HepG2 (cell line): ENCODE measurements around the gene ADAMTS17. TPM values are rescaled to one million over a fixed set of nuclear protein-coding genes. Genes with fewer than 3 reads are reported as not detected.

Source experiments
- ATAC-seq: fragments of 200-7000 bp; cut with Tn5 transposase; 3 replicates; pipeline ENCODE4 v1.9.1; 2020; ENCODE audit warnings: mild to moderate bottlenecking, moderate library complexity
- BruUV-seq: library from RNA; stranded (reverse); fragments of 400-500 nt; replicated peaks from 2 replicates; lab custom pipeline; 2021; lab: Mats Ljungman, UMichigan
- CTCF ChIA-PET: fragments of 300-600 bp; formaldehyde crosslinking; extraction: SDS; loops from one replicate; lab custom pipeline; 2021; ENCODE audit warnings: low total read pairs, inconsistent platforms, low intra/inter-chr PET ratio; lab: Yijun Ruan, JAX
- POLR2A ChIA-PET: fragments of 350-600 bp; sonication (Branson Sonifier 250); formaldehyde crosslinking; loops from one replicate; lab custom pipeline; 2020; ENCODE audit warnings: antibody characterized with exemption, inconsistent platforms; lab: Yijun Ruan, JAX
- DNase-seq: peaks from one replicate; pipeline ENCODE4 v3.0.0-alpha.2; 2015; ENCODE audit warnings: low spot score
- FAIRE-seq: peaks from 3 replicates; lab custom pipeline; 2011; peaks lifted over from hg19 to GRCh38; lab: Jason Lieb, UNC
- H2AFZ ChIP-seq: one replicate; pipeline ENCODE4 v1.6.1; 2011; ENCODE audit warnings: low read length, inconsistent platforms
- H3K27ac ChIP-seq: fragments of 300-600 bp; 3 replicates; pipeline ENCODE4 v1.8.0; 2011; ENCODE audit warnings: mixed run types, mild to moderate bottlenecking, mixed read lengths, low read length, inconsistent platforms; ENCODE audit not compliant: insufficient read depth; ENCODE audit errors: extremely low read length
- H3K27me3 ChIP-seq, 2 experiments: fragments of 200-600 bp in 1 of 2; 2 replicates in 1 of 2; 3 replicates in 1 of 2; pipeline versions ENCODE4 v1.6.0 to v1.8.0; 2011; ENCODE audit warnings: low read length in 2 of 2, mild to moderate bottlenecking in 2 of 2, moderate library complexity in 2 of 2, inconsistent platforms in 1 of 2; ENCODE audit not compliant: insufficient read depth in 2 of 2, control insufficient read depth in 1 of 2
- H3K36me3 ChIP-seq, 2 experiments: fragments of 200-600 bp in 1 of 2; replicated peaks in 1 of 2; 2 replicates in 1 of 2; 3 replicates in 1 of 2; pipeline versions ENCODE4 v1.5.1 to v1.8.0; 2011; ENCODE audit warnings: low read length in 2 of 2, inconsistent platforms in 1 of 2; ENCODE audit not compliant: insufficient read depth in 2 of 2, control insufficient read depth in 1 of 2
- H3K4me1 ChIP-seq: 2 replicates; pipeline ENCODE4 v1.5.1; 2012; ENCODE audit warnings: low read length, inconsistent platforms; ENCODE audit not compliant: insufficient read depth
- H3K4me2 ChIP-seq: 2 replicates; pipeline ENCODE4 v1.6.0; 2011; ENCODE audit warnings: low read depth, low read length, inconsistent platforms
- H3K4me3 ChIP-seq, 3 experiments: fragments of 200-600 bp in 1 of 3; sonication (generic), shearing (Covaris generic) in 1 of 3; replicated peaks in 1 of 3; 2 replicates each; pipeline ENCODE4 v1.5.1; 2011 to 2016; ENCODE audit warnings: low read length in 3 of 3, inconsistent platforms in 2 of 3, low read depth in 2 of 3, mild to moderate bottlenecking in 2 of 3, control low read depth in 1 of 3, mixed read lengths in 1 of 3; ENCODE audit not compliant: insufficient read depth in 1 of 3
- H3K79me2 ChIP-seq: one replicate; pipeline ENCODE4 v1.6.1; 2011; ENCODE audit warnings: low read length, inconsistent platforms; ENCODE audit not compliant: insufficient read depth
- H3K9ac ChIP-seq: 2 replicates; pipeline ENCODE4 v1.6.0; 2011; ENCODE audit warnings: mild to moderate bottlenecking, low read depth, low read length, inconsistent platforms; ENCODE audit not compliant: insufficient read depth
- H3K9me3 ChIP-seq: 2 replicates; pipeline ENCODE4 v1.5.1; 2012; ENCODE audit warnings: mild to moderate bottlenecking, low read length
- H4K20me1 ChIP-seq: 2 replicates; pipeline ENCODE4 v1.6.0; 2011; ENCODE audit warnings: inconsistent platforms, mild to moderate bottlenecking, low read length, moderate library complexity; ENCODE audit not compliant: insufficient read depth
- CBFB ChIP-seq: sonication (generic); formaldehyde crosslinking; IDR thresholded peaks from 2 replicates; pipeline ENCODE4 v1.4.0; 2020; ENCODE audit warnings: missing genetic modification reagents
- HOXD1 ChIP-seq: sonication (generic); formaldehyde crosslinking; IDR thresholded peaks from 2 replicates; pipeline ENCODE4 v1.5.0; 2020; ENCODE audit warnings: missing genetic modification reagents
- KLF15 ChIP-seq: sonication (generic); formaldehyde crosslinking; IDR thresholded peaks from 2 replicates; pipeline ENCODE4 v1.8.1; 2023; ENCODE audit warnings: borderline replicate concordance, mild to moderate bottlenecking, inconsistent platforms, missing genetic modification reagents, mixed read lengths
- NR2F1 ChIP-seq, 2 experiments: fragments of 450-650 bp in 1 of 2; formaldehyde crosslinking in 1 of 2; IDR thresholded peaks; 2 replicates each; pipeline versions ENCODE4 v1.5.0 to v1.6.1; 2016 to 2020; ENCODE audit warnings: mild to moderate bottlenecking in 1 of 2, missing compliant biosample characterization in 1 of 2, missing genetic modification reagents in 1 of 2, moderate library complexity in 1 of 2
- PLRG1 ChIP-seq: fragments of 450-650 bp; conservative IDR thresholded peaks from 2 replicates; pipeline ENCODE4 v1.6.1; 2016
- REXO4 ChIP-seq: sonication (generic); formaldehyde crosslinking; IDR thresholded peaks from 2 replicates; pipeline ENCODE4 v1.8.0; 2022; ENCODE audit warnings: missing genetic modification reagents, mild to moderate bottlenecking, borderline replicate concordance
- RNF2 ChIP-seq: fragments of 450-650 bp; conservative IDR thresholded peaks from 2 replicates; pipeline ENCODE4 v1.6.1; 2016; ENCODE audit warnings: low read depth
- SMYD3 ChIP-seq: sonication (generic); formaldehyde crosslinking; IDR thresholded peaks from 2 replicates; pipeline ENCODE4 v1.8.1; 2023; ENCODE audit warnings: mild to moderate bottlenecking, missing genetic modification reagents
- SUZ12 ChIP-seq: fragments of 150-350 bp; IDR thresholded peaks from 2 replicates; pipeline ENCODE4 v1.6.1; 2014; ENCODE audit warnings: low read depth, low read length
- ZNF20 ChIP-seq: sonication (generic); formaldehyde crosslinking; IDR thresholded peaks from 2 replicates; pipeline ENCODE4 v1.4.0; 2020; ENCODE audit warnings: mild to moderate bottlenecking, moderate library complexity, missing genetic modification reagents
- ZNF34 ChIP-seq: sonication (generic); formaldehyde crosslinking; IDR thresholded peaks from 2 replicates; pipeline ENCODE4 v1.4.0; 2020; ENCODE audit warnings: mild to moderate bottlenecking, missing genetic modification reagents, borderline replicate concordance
- ZNF777 ChIP-seq: sonication (generic); formaldehyde crosslinking; IDR thresholded peaks from 2 replicates; pipeline ENCODE4 v1.4.0; 2020; ENCODE audit warnings: missing genetic modification reagents
- WGBS: methylation state at CpG from one replicate; pipeline ENCODE4 v1.1.6; 2017; ENCODE audit warnings: low lambda C conversion rate; 5-methylcytosine and 5-hydroxymethylcytosine counted together
- in situ Hi-C: cut with HindIII; loops from 2 replicates; pipeline ENCODE4 v1.10.0; 2017; ENCODE audit warnings: low pct_unique_long_range_greater_than_20kb; ENCODE audit not compliant: extremely low pct_ligation_motif_present
- intact Hi-C: fragments of 100-400 bp; cut with micrococcal nuclease; formaldehyde crosslinking; loops from one replicate; pipeline ENCODE4 v1.10.0; 2022; ENCODE audit not compliant: unreplicated experiment
- polyA plus RNA-seq, 8 experiments: library from polyadenylated mRNA; depleted of rRNA in 3 of 8; stranded (reverse) in 7 of 8; unstranded in 1 of 8; fragments of >200 nt; fragmentation: Illumina TruSeq in 4 of 8; extraction: Trizol in 4 of 8; gene quantifications; 2 replicates each; pipeline versions ENCODE4 v1.2.1 to v1.2.3, GENCODE V29; 2011 to 2016; ENCODE audit warnings: low read depth in 4 of 8, missing spikeins in 1 of 8, mixed read lengths in 1 of 8; ENCODE audit not compliant: insufficient read depth in 1 of 8
- total RNA-seq, 5 experiments: library from RNA; depleted of rRNA; stranded (reverse); fragments of >200 nt; fragmentation: Illumina TruSeq; extraction: Trizol; gene quantifications; 2 replicates each; pipeline ENCODE4 v1.2.3, GENCODE V29; 2016; ENCODE audit warnings: low read depth in 1 of 5
- TF ChIP-seq, protein P1 (sequence below): sonication (generic); formaldehyde crosslinking; IDR thresholded peaks from 2 replicates; pipeline ENCODE4 v1.5.1; 2020; ENCODE audit warnings: mild to moderate bottlenecking, missing genetic modification reagents
- TF ChIP-seq, protein P2 (sequence below), 2 experiments: IDR thresholded peaks; 2 replicates each; pipeline ENCODE4 v1.6.1; 2011 to 2012; ENCODE audit warnings: low read length in 2 of 2, borderline replicate concordance in 1 of 2, low read depth in 1 of 2, mild to moderate bottlenecking in 1 of 2, moderate library complexity in 1 of 2

The ADAMTS17 gene
- total and polyA plus RNA-seq, 2 of the 13 experiments (the other 11 are each of a cell fraction or from before 2014, with no cell fraction given), result 0.02 to 0.04 TPM

DNA sequence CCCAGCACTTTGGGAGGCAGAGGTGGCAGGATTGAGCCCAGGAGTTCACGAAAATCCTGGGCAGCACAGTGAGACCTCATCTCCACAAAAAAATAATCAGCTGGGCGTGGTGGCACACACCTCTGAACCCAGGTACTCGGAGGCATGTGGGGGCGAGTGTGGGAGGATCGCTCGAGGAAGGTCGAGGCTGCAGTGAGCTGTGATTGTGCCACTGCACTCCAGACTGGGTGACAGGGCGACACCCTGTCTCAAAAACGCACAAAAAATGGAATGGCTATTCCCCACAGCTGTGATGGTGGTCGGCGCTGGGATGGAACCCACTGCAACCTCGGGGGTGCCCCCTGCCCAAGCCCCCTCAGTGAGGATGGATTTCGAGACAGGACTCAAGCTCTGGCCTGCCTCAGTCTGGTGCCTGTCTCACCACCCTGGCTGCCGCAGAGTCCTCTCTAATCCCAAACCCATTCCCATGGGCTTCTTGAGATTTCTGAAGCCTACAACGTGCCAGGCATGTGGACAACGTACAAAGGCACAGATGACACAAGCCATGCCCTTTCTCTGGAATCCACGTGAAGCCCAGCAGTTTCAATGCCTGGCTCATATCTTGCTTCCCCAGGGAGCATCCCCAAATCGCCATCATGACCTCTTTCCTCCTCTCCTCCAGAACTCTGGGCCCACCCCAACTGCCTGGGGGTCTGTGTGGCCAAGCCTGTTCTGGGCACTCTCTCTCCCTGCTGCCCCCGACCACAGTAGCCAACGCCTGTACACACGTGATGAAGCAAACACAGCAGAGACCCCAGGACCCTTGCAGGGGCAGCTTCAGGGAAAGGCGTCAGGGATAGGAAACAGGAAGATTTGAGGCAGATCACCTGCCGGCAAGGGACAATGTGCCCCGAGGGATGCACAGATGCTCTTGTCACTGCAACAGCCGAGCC is 32.4 kb downstream of the ADAMTS17 start:
- FAIRE-seq, result no peak
- 24% methylated on average over 21 of the region's 25 CpGs for WGBS
- intact Hi-C loops, result no loop called here
- Histone ChIP-seq H3K4me2 (no peak overlapping the region), H3K9me3 (no peaks in the 10 kb centered on the region), H3K4me3 (no peak overlapping the region), H3K36me3 (no peaks in the 10 kb centered on the region), H3K4me1 (no peaks in the 10 kb centered on the region), H2AFZ (no peak overlapping the region), H3K27ac (no peak overlapping the region), H3K27me3 (no peaks in the 10 kb centered on the region), H4K20me1 (no peaks in the 10 kb centered on the region), H3K79me2 (no peaks in the 10 kb centered on the region), H3K9ac (no peak overlapping the region)
- BruUV-seq, result no TSS peak
- CTCF ChIA-PET, result no interaction called here
- POLR2A ChIA-PET, result no interaction called here
- no peak for DNase-seq
- in situ Hi-C loops, result no loop called here
- no peak for ATAC-seq
- TF ChIP-seq RNF2, result no peak
- TF ChIP-seq CBFB (CRISPR knock-in tag), result no peak
- no peak for TF ChIP-seq ZNF34 (CRISPR knock-in tag)
- no peak for TF ChIP-seq NR2F1 (CRISPR knock-in tag; IDR thresholded peaks at IDR 0.05)
- no peak for TF ChIP-seq SMYD3
- no peak for TF ChIP-seq REXO4 (CRISPR knock-in tag)
- TF ChIP-seq ZNF777 (CRISPR knock-in tag), result no peak
- no peak for TF ChIP-seq KLF15
- no peak for TF ChIP-seq ZNF20
- no peak for TF ChIP-seq HOXD1 (CRISPR knock-in tag)
- TF ChIP-seq, protein P1, sequence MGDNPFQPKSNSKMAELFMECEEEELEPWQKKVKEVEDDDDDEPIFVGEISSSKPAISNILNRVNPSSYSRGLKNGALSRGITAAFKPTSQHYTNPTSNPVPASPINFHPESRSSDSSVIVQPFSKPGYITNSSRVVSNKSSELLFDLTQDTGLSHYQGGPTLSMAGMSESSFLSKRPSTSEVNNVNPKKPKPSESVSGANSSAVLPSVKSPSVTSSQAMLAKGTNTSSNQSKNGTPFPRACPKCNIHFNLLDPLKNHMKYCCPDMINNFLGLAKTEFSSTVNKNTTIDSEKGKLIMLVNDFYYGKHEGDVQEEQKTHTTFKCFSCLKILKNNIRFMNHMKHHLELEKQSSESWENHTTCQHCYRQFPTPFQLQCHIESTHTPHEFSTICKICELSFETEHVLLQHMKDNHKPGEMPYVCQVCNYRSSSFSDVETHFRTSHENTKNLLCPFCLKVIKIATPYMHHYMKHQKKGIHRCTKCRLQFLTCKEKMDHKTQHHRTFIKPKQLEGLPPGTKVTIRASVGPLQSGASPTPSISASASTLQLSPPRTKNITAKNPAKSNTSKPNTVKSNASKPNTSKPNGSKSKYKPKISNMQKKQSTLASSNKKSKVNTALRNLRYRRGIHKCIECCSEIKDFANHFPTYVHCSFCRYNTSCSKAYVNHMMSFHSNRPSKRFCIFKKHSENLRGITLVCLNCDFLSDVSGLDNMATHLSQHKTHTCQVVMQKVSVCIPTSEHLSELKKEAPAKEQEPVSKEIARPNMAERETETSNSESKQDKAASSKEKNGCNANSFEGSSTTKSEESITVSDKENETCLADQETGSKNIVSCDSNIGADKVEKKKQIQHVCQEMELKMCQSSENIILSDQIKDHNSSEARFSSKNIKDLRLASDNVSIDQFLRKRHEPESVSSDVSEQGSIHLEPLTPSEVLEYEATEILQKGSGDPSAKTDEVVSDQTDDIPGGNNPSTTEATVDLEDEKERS (CRISPR knock-in tag), result no peak
- no peak for TF ChIP-seq SUZ12
- TF ChIP-seq PLRG1, result no peak
- TF ChIP-seq, protein P2, sequence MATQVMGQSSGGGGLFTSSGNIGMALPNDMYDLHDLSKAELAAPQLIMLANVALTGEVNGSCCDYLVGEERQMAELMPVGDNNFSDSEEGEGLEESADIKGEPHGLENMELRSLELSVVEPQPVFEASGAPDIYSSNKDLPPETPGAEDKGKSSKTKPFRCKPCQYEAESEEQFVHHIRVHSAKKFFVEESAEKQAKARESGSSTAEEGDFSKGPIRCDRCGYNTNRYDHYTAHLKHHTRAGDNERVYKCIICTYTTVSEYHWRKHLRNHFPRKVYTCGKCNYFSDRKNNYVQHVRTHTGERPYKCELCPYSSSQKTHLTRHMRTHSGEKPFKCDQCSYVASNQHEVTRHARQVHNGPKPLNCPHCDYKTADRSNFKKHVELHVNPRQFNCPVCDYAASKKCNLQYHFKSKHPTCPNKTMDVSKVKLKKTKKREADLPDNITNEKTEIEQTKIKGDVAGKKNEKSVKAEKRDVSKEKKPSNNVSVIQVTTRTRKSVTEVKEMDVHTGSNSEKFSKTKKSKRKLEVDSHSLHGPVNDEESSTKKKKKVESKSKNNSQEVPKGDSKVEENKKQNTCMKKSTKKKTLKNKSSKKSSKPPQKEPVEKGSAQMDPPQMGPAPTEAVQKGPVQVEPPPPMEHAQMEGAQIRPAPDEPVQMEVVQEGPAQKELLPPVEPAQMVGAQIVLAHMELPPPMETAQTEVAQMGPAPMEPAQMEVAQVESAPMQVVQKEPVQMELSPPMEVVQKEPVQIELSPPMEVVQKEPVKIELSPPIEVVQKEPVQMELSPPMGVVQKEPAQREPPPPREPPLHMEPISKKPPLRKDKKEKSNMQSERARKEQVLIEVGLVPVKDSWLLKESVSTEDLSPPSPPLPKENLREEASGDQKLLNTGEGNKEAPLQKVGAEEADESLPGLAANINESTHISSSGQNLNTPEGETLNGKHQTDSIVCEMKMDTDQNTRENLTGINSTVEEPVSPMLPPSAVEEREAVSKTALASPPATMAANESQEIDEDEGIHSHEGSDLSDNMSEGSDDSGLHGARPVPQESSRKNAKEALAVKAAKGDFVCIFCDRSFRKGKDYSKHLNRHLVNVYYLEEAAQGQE (IDR thresholded peaks at IDR 0.05; ENCODE audit: borderline replicate concordance in 1 of 2, low read depth in 1 of 2, low read length in 2 of 2), result no peak
